Endothelial cell of umbilical vein (primary cell): ENCODE results near the gene PRR36. TPM values are rescaled to one million over a fixed set of nuclear protein-coding genes. Genes with fewer than 3 reads are reported as not detected.

Experiments
- BruUV-seq: library from RNA; stranded (reverse); fragments of 400-500 nt; replicated peaks from 2 replicates; lab custom pipeline; 2021; lab: Mats Ljungman, UMichigan
- CTCF ChIA-PET: fragments of 300-600, 350-600 bp; sonication (Branson Sonifier 250); formaldehyde crosslinking; loops from one replicate; lab custom pipeline; 2021; ENCODE audit warnings: antibody characterized with exemption, inconsistent platforms; lab: Charles Lee
- POLR2A ChIA-PET: fragments of 300-600, 350-600 bp; sonication (Branson Sonifier 250); formaldehyde crosslinking; loops from one replicate; lab custom pipeline; 2021; ENCODE audit warnings: antibody characterized with exemption, inconsistent platforms; lab: Charles Lee
- DNase-seq: peaks from one replicate; pipeline ENCODE4 v3.0.0-alpha.2; 2011; ENCODE audit warnings: low read depth, low spot score
- FAIRE-seq: peaks from 2 replicates; lab custom pipeline; 2011; peaks lifted over from hg19 to GRCh38; lab: Jason Lieb, UNC
- H2AFZ ChIP-seq: 2 replicates; pipeline ENCODE4 v1.6.0; 2012; ENCODE audit warnings: low read depth, low read length, control low read depth, inconsistent platforms
- H3K27ac ChIP-seq: 2 replicates; pipeline ENCODE4 v1.5.1; 2011; ENCODE audit warnings: low read depth, mild to moderate bottlenecking, control low read depth, low read length, moderate library complexity; ENCODE audit not compliant: insufficient read depth
- H3K27me3 ChIP-seq, 2 experiments: 2 replicates each; pipeline versions ENCODE4 v1.6.0 to v1.6.1; 2011; ENCODE audit warnings: low read length in 2 of 2, mixed read lengths in 1 of 2; ENCODE audit not compliant: control insufficient read depth in 2 of 2, insufficient read depth in 2 of 2
- H3K36me3 ChIP-seq, 2 experiments: 2 replicates in 1 of 2; 3 replicates in 1 of 2; pipeline ENCODE4 v1.5.1; 2011; ENCODE audit warnings: low read length in 2 of 2, mild to moderate bottlenecking in 1 of 2, moderate library complexity in 1 of 2; ENCODE audit not compliant: control insufficient read depth in 2 of 2, insufficient read depth in 2 of 2; ENCODE audit errors: extremely low read depth in 1 of 2
- H3K4me1 ChIP-seq: 3 replicates; pipeline ENCODE4 v1.5.1; 2011; ENCODE audit warnings: mild to moderate bottlenecking, low read length; ENCODE audit not compliant: control insufficient read depth, insufficient read depth; ENCODE audit errors: extremely low read depth
- H3K4me2 ChIP-seq: 2 replicates; pipeline ENCODE4 v1.6.1; 2011; ENCODE audit warnings: low read length, control low read depth, mixed read lengths; ENCODE audit not compliant: insufficient read depth
- H3K4me3 ChIP-seq, 3 experiments: fragments of 200-600 bp in 1 of 3; sonication (generic), shearing (Covaris generic) in 1 of 3; replicated peaks in 1 of 3; 2 replicates each; pipeline ENCODE4 v1.5.1; 2011 to 2016; ENCODE audit warnings: control low read depth in 3 of 3, low read length in 3 of 3, mild to moderate bottlenecking in 2 of 3, inconsistent platforms in 1 of 3, low read depth in 1 of 3, moderate library complexity in 1 of 3; ENCODE audit not compliant: insufficient read depth in 1 of 3
- H3K79me2 ChIP-seq: 2 replicates; pipeline ENCODE4 v1.6.0; 2012; ENCODE audit warnings: low read length, inconsistent platforms; ENCODE audit not compliant: control insufficient read depth, insufficient read depth
- H3K9ac ChIP-seq: replicated peaks from 2 replicates; pipeline ENCODE3; 2011; ENCODE audit warnings: low read length, control low read depth; ENCODE audit not compliant: insufficient read depth; ENCODE audit errors: extremely low read depth
- H3K9me1 ChIP-seq: replicated peaks from 3 replicates; pipeline ENCODE4 v1.6.0; 2011; ENCODE audit warnings: mild to moderate bottlenecking, low read length; ENCODE audit not compliant: control insufficient read depth, insufficient read depth; ENCODE audit errors: extremely low read depth
- H3K9me3 ChIP-seq: replicated peaks from 2 replicates; pipeline ENCODE4 v1.5.1; 2012; ENCODE audit warnings: low read length, inconsistent platforms; ENCODE audit not compliant: control insufficient read depth, insufficient read depth
- H4K20me1 ChIP-seq: replicated peaks from 2 replicates; pipeline ENCODE3; 2011; ENCODE audit warnings: mild to moderate bottlenecking, low read length; ENCODE audit not compliant: control insufficient read depth, insufficient read depth; ENCODE audit errors: extremely low read depth
- CTCF ChIP-seq, 2 donors: IDR thresholded peaks; 1 replicate in 1 of 2; 2 replicates in 1 of 2; pipeline ENCODE4 v1.5.1; 2011; ENCODE audit warnings: low read length in 2 of 2, mild to moderate bottlenecking in 2 of 2, moderate library complexity in 2 of 2, control low read depth in 1 of 2, inconsistent platforms in 1 of 2, low read depth in 1 of 2; ENCODE audit not compliant: insufficient read depth in 1 of 2; ENCODE audit errors: extremely low read depth in 1 of 2
- FOS ChIP-seq: IDR thresholded peaks from 2 replicates; pipeline ENCODE4 v1.6.1; 2011; ENCODE audit warnings: mild to moderate bottlenecking, low read length, moderate library complexity, borderline replicate concordance; ENCODE audit not compliant: insufficient read depth
- GATA2 ChIP-seq: IDR thresholded peaks from 2 replicates; pipeline ENCODE4 v1.7.0; 2011; ENCODE audit warnings: low read depth, mild to moderate bottlenecking, moderate library complexity, mixed read lengths, low read length; ENCODE audit not compliant: insufficient read length, insufficient read depth
- JUN ChIP-seq: IDR thresholded peaks from 2 replicates; pipeline ENCODE4 v1.6.1; 2011; ENCODE audit warnings: borderline replicate concordance, low read depth; ENCODE audit not compliant: insufficient read length, insufficient read depth
- MAX ChIP-seq: IDR thresholded peaks from 2 replicates; pipeline ENCODE4 v1.6.1; 2011; ENCODE audit not compliant: insufficient read depth, insufficient read length
- POLR2AphosphoS5 ChIP-seq: IDR thresholded peaks from 2 replicates; pipeline ENCODE4 v1.6.1; 2012; ENCODE audit warnings: low read depth, mild to moderate bottlenecking, control low read depth, low read length, moderate library complexity; ENCODE audit not compliant: insufficient read depth
- dilution Hi-C: fragments of 300-500 bp; cut with MboI; formaldehyde crosslinking; loops from one replicate; pipeline ENCODE4 v1.15.0; 2019; ENCODE audit warnings: low sequenced_read_pairs; ENCODE audit not compliant: extremely low pct_ligation_motif_present
- intact Hi-C: fragments of 100-400 bp; cut with micrococcal nuclease; formaldehyde crosslinking; loops from one replicate; pipeline ENCODE4 v1.10.0; 2022
- polyA plus RNA-seq, 4 experiments: library from polyadenylated mRNA; depleted of rRNA in 3 of 4; stranded (reverse) in 3 of 4; unstranded in 1 of 4; fragments of >200 nt; gene quantifications; 2 replicates each; pipeline versions ENCODE4 v1.2.1 to v1.2.3, GENCODE V29; 2011 to 2012; ENCODE audit warnings: missing spikeins in 1 of 4
- total RNA-seq: library from RNA; stranded (reverse); gene quantifications from 2 replicates; pipeline ENCODE4 v1.2.3, GENCODE V29; 2021

PRR36 gene
- total and polyA plus RNA-seq, 2 donors (not counting 3 experiments of a cell fraction or from before 2014, with no cell fraction given), result not detected

GRCh38 chr19:7860714-7861618 is 13.2 kb downstream of the PRR36 start:
- H3K9me3 ChIP-seq, result no peaks in the 10 kb centered on the region
- intact Hi-C loops, result no loop called here
- TF ChIP-seq FOS, result no peak
- no peak for TF ChIP-seq POLR2AphosphoS5
- no peak for TF ChIP-seq MAX
- TF ChIP-seq JUN, result no peak
- TF ChIP-seq GATA2, result no peak
- TF ChIP-seq CTCF (IDR thresholded peaks at IDR 0.05; ENCODE audit: extremely low read depth in 1 of 2, insufficient read depth in 1 of 2, low read depth in 1 of 2, low read length in 2 of 2), result no peak
- FAIRE-seq (no peak), DNase-seq (no peak)
- H2AFZ ChIP-seq, result no peak overlapping the region
- no peaks in the 10 kb centered on the region for H4K20me1 ChIP-seq
- H3K4me1 ChIP-seq, result no peaks in the 10 kb centered on the region
- H3K79me2 ChIP-seq, result no peaks in the 10 kb centered on the region
- H3K9me1 ChIP-seq, result no peaks in the 10 kb centered on the region
- ChIA-PET POLR2A (interaction anchor here (0.5 kb wide), 1 partner anchor 48 kb away, joined by 3 read pairs; no protein-coding TSS in a partner anchor), CTCF (interaction anchor here (0.5 to 2.8 kb wide), 7 partner anchors 8 to 293 kb away, joined by 3 to 14 read pairs (median 5); no protein-coding TSS in a partner anchor)
- H3K4me3 ChIP-seq, result no peak overlapping the region
- H3K27ac ChIP-seq, result no peak overlapping the region
- H3K4me2 ChIP-seq, result no peak overlapping the region
- no peak overlapping the region for H3K9ac ChIP-seq
- H3K27me3 ChIP-seq, result peaks cover 9 to 19% of the 10 kb centered on the region in 2 experiments
- dilution Hi-C loops, result no loop called here
- no peaks in the 10 kb centered on the region for H3K36me3 ChIP-seq
- no TSS peak for BruUV-seq
